HCT116 (cell line): ENCODE data around the gene ARHGEF9. TPM values are rescaled to one million over a fixed set of nuclear protein-coding genes. Genes with fewer than 3 reads are reported as not detected.

Experiments
- ATAC-seq: fragments of 200-7000 bp; cut with Tn5 transposase; 2 replicates; pipeline ENCODE4 v1.9.1; 2020; ENCODE audit warnings: mild to moderate bottlenecking, moderate library complexity
- BruUV-seq: library from RNA; stranded (reverse); fragments of 400-500 nt; replicated peaks from 2 replicates; lab custom pipeline; 2021; lab: Mats Ljungman, UMichigan
- CTCF ChIA-PET: fragments of 300-600 bp; sonication (Branson Sonifier 250); formaldehyde crosslinking; loops from one replicate; lab custom pipeline; 2021; ENCODE audit warnings: antibody characterized with exemption; lab: Charles Lee
- POLR2A ChIA-PET: fragments of 300-600, 350-600 bp; sonication (Branson Sonifier 250); formaldehyde crosslinking; loops from one replicate; lab custom pipeline; 2021; ENCODE audit warnings: antibody characterized with exemption; lab: Charles Lee
- RAD21 ChIA-PET, 2 experiments: fragments of 300-600 bp; sonication (Branson Sonifier 250); formaldehyde crosslinking; loops; one replicate each; lab custom pipeline; 2023; ENCODE audit warnings: low total read pairs in 2 of 2; ENCODE audit not compliant: uncharacterized antibody in 2 of 2, unreplicated experiment in 2 of 2, low non-redundant PET in 1 of 2; lab: Charles Lee
- DNase-seq: peaks from one replicate; pipeline ENCODE4 v3.0.0-alpha.2; 2010; ENCODE audit warnings: low read depth, low spot score
- H2AFZ ChIP-seq: fragments of 200-600 bp; shearing (Covaris generic), sonication (generic); 2 replicates; pipeline ENCODE4 v1.6.1; 2017; ENCODE audit warnings: low read depth, mixed run types, mixed read lengths, antibody characterized with exemption, low read length; ENCODE audit not compliant: poor library complexity, severe bottlenecking
- H3K27ac ChIP-seq: 2 replicates; pipeline ENCODE4 v1.5.1; 2012; ENCODE audit warnings: low read depth, low read length
- H3K27me3 ChIP-seq: fragments of 200-600 bp; sonication (generic); 2 replicates; pipeline ENCODE4 v1.6.1; 2016; ENCODE audit warnings: mixed run types, low read length, mixed read lengths; ENCODE audit not compliant: insufficient read depth
- H3K36me3 ChIP-seq, 2 experiments: fragments of 200-500 bp in 1 of 2; fragments of 200-600 bp in 1 of 2; sonication (Bioruptor generic) in 1 of 2; sonication (generic) in 1 of 2; 2 replicates each; pipeline versions ENCODE4 v1.5.1 to v1.6.1; 2014 to 2016; ENCODE audit warnings: low read length in 2 of 2, inconsistent platforms in 1 of 2, mixed read lengths in 1 of 2, mixed run types in 1 of 2; ENCODE audit not compliant: insufficient read depth in 2 of 2, control insufficient read depth in 1 of 2
- H3K4me1 ChIP-seq, 2 experiments: fragments of 200-600 bp in 1 of 2; sonication (generic) in 1 of 2; 2 replicates each; pipeline versions ENCODE4 v1.5.1 to v1.6.1; 2012 to 2017; ENCODE audit warnings: low read length in 2 of 2, inconsistent platforms in 1 of 2, mild to moderate bottlenecking in 1 of 2, mixed read lengths in 1 of 2, mixed run types in 1 of 2, moderate library complexity in 1 of 2; ENCODE audit not compliant: insufficient read depth in 2 of 2, control insufficient read depth in 1 of 2
- H3K4me2 ChIP-seq: fragments of 200-600 bp; sonication (generic); 2 replicates; pipeline ENCODE4 v1.6.1; 2017; ENCODE audit warnings: mixed run types, low read length, mixed read lengths
- H3K4me3 ChIP-seq, 2 experiments: fragments of 200-600 bp in 1 of 2; sonication (generic) in 1 of 2; replicated peaks in 1 of 2; 2 replicates each; pipeline ENCODE4 v1.5.1; 2011 to 2016; ENCODE audit warnings: low read length in 2 of 2, control low read depth in 1 of 2, low read depth in 1 of 2, mild to moderate bottlenecking in 1 of 2, mixed read lengths in 1 of 2, mixed run types in 1 of 2
- H3K79me2 ChIP-seq: fragments of 200-600 bp; sonication (generic); 2 replicates; pipeline ENCODE4 v1.6.1; 2017; ENCODE audit warnings: mild to moderate bottlenecking, mixed run types, low read length, moderate library complexity, mixed read lengths; ENCODE audit not compliant: insufficient read depth
- H3K9ac ChIP-seq: fragments of 200-600 bp; sonication (generic); 2 replicates; pipeline ENCODE4 v1.6.1; 2016; ENCODE audit warnings: low read length, mixed read lengths
- H3K9me2 ChIP-seq: fragments of 200-600 bp; sonication (generic), shearing (Covaris generic); 2 replicates; pipeline ENCODE4 v1.6.1; 2017; ENCODE audit warnings: mixed run types, mild to moderate bottlenecking, moderate library complexity; ENCODE audit not compliant: insufficient read depth
- H3K9me3 ChIP-seq, 2 experiments: fragments of 200-500 bp in 1 of 2; fragments of 200-600 bp in 1 of 2; sonication (Bioruptor generic) in 1 of 2; sonication (generic) in 1 of 2; 2 replicates each; pipeline ENCODE4 v1.6.1; 2014 to 2017; ENCODE audit warnings: low read length in 2 of 2, mixed read lengths in 2 of 2, inconsistent platforms in 1 of 2, low read depth in 1 of 2, mild to moderate bottlenecking in 1 of 2, mixed run types in 1 of 2, moderate library complexity in 1 of 2; ENCODE audit not compliant: control insufficient read depth in 1 of 2, insufficient read depth in 1 of 2
- H4K20me1 ChIP-seq: fragments of 200-600 bp; sonication (generic), shearing (Covaris generic); 2 replicates; pipeline ENCODE4 v1.6.1; 2017; ENCODE audit warnings: mixed run types, mild to moderate bottlenecking, moderate library complexity; ENCODE audit not compliant: insufficient read depth
- CEBPB ChIP-seq: IDR thresholded peaks from 2 replicates; pipeline ENCODE4 v1.6.1; 2012; ENCODE audit warnings: low read depth
- EZH2 ChIP-seq: fragments of 200-600 bp; sonication (generic); IDR thresholded peaks from 2 replicates; pipeline ENCODE4 v1.6.1; 2017; ENCODE audit warnings: antibody characterized with exemption, mixed run types
- SP1 ChIP-seq: IDR thresholded peaks from 2 replicates; pipeline ENCODE4 v1.6.1; 2012; ENCODE audit warnings: low read depth
- SRF ChIP-seq: IDR thresholded peaks from 2 replicates; pipeline ENCODE4 v1.6.1; 2012; ENCODE audit warnings: low read depth
- ZFX ChIP-seq: fragments of 450-650 bp; IDR thresholded peaks from 2 replicates; pipeline ENCODE4 v1.6.1; 2017
- intact Hi-C: fragments of 100-400 bp; cut with micrococcal nuclease; formaldehyde crosslinking; loops from 2 replicates; pipeline ENCODE4 v1.10.0; 2022
- total RNA-seq: library from RNA; stranded (reverse); gene quantifications from one replicate; pipeline ENCODE4 v1.2.1, GENCODE V29; 2021; ENCODE audit not compliant: unreplicated experiment
- TF ChIP-seq, protein P1 (sequence below): IDR thresholded peaks from 2 replicates; pipeline ENCODE4 v1.6.1; 2011; ENCODE audit warnings: mild to moderate bottlenecking, low read length, moderate library complexity; ENCODE audit not compliant: insufficient replicate concordance; ENCODE audit errors: extremely low read depth

The ARHGEF9 gene
- total RNA-seq, 1 experiment from 2014 or later: 15.0 TPM

DNA sequence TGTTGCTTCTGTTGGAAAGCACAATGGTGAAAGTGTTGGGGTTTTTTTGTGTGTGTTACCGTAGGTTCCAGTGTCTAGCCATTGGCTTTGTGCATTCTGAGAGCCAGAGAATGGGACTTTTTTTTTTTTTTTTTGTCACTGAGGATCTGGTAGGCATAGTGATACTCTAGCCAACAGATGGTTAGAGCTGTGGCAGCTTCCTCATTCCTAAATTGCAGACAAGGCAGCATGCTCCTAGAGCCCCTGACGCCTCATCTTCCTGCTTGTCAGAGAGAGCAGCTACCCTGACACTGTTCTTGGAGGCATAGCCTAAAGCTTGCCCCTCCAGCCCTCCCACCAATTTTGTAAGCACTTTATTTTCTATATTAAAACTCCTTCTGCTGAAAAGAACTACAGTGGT, 27.0 kb downstream of the ARHGEF9 start:
- H4K20me1 ChIP-seq: no peaks in the 10 kb centered on the region
- H3K27ac ChIP-seq: no peak overlapping the region
- H3K4me3 ChIP-seq: no peak overlapping the region
- no TSS peak for BruUV-seq
- POLR2A ChIA-PET: no interaction called here
- H3K36me3 ChIP-seq: no peaks in the 10 kb centered on the region
- no peak for TF ChIP-seq EZH2
- TF ChIP-seq SP1: no peak
- TF ChIP-seq CEBPB: no peak
- TF ChIP-seq, all 23 proteins: peak for 0
- H3K79me2 ChIP-seq: no peaks in the 10 kb centered on the region
- no peak overlapping the region for H3K9ac ChIP-seq
- H3K4me1 ChIP-seq: peaks cover 3 to 11% of the 10 kb centered on the region in 2 experiments; a peak in 3 of 4 replicates
- ATAC-seq (no peak), DNase-seq (no peak)
- CTCF ChIA-PET: no interaction called here
- H3K9me2 ChIP-seq: no peaks in the 10 kb centered on the region
- no peaks in the 10 kb centered on the region for H3K27me3 ChIP-seq
- H2AFZ ChIP-seq: no peak overlapping the region
- RAD21 ChIA-PET: no interaction called here
- no peak overlapping the region for H3K4me2 ChIP-seq
- H3K9me3 ChIP-seq: no peaks in the 10 kb centered on the region
- intact Hi-C loops: no loop called here

DNA sequence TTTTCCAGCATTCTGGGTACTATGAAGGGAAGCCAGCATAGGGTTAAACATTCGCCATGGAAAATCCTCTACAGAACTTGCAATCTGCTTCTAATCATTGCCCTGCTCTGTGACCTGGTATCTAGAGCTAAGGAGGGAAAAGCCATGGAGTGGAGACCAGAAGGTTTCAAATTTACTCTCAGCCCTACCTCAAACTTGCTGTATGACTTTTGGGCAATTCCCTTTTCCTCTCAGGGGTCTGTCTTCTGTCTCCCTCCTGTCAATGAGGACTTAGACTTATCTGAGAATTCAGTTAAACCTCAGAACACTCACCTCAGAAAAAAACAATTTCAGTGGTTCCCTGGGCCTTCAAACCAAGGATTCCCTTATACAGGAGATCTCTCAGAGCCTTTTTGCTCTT, 29.1 kb downstream of the ARHGEF9 start:
- POLR2A ChIA-PET: no interaction called here

More for the DNA sequence above, 29.1 kb downstream of the ARHGEF9 start:
- no peak for ATAC-seq
- CTCF ChIA-PET: no interaction called here
- Histone ChIP-seq H4K20me1 (no peaks in the 10 kb centered on the region), H3K4me3 (peak overlapping the region in 1 of 2 experiments; percentile 71; a peak in 2 of 4 replicates), H3K27me3 (no peaks in the 10 kb centered on the region), H3K27ac (0 out of 2 replicates have a peak overlapping the region, but pooled peaks have one; percentile 28), H2AFZ (no peak overlapping the region), H3K79me2 (no peaks in the 10 kb centered on the region; the same call in 1 of the 2 replicates), H3K9ac (peak overlapping the region; percentile 68), H3K36me3 (no peaks in the 10 kb centered on the region), H3K9me2 (no peaks in the 10 kb centered on the region), H3K4me2 (peak overlapping the region; percentile 84), H3K9me3 (no peaks in the 10 kb centered on the region), H3K4me1 (peaks cover 3 to 11% of the 10 kb centered on the region in 2 experiments; a peak in 3 of 4 replicates)
- intact Hi-C loops: no loop called here
- RAD21 ChIA-PET: no interaction called here
- TF ChIP-seq EZH2 (no peak), ZFX (no peak), SRF (no peak)
- TF ChIP-seq, protein P1, sequence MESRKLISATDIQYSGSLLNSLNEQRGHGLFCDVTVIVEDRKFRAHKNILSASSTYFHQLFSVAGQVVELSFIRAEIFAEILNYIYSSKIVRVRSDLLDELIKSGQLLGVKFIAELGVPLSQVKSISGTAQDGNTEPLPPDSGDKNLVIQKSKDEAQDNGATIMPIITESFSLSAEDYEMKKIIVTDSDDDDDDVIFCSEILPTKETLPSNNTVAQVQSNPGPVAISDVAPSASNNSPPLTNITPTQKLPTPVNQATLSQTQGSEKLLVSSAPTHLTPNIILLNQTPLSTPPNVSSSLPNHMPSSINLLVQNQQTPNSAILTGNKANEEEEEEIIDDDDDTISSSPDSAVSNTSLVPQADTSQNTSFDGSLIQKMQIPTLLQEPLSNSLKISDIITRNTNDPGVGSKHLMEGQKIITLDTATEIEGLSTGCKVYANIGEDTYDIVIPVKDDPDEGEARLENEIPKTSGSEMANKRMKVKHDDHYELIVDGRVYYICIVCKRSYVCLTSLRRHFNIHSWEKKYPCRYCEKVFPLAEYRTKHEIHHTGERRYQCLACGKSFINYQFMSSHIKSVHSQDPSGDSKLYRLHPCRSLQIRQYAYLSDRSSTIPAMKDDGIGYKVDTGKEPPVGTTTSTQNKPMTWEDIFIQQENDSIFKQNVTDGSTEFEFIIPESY: no peak
- no peak for DNase-seq
- BruUV-seq: no TSS peak
